ENCODE data around the gene CROCC2.

The CROCC2 gene

GRCh38 chr2:241029599-241030332, 123.6 kb downstream of the CROCC2 start:
- no peak for DNase-seq

- DNase-seq: no peak
Observed at GRCh38 chr2:241030333-241030680, 124.2 kb downstream of the CROCC2 start.

DNA sequence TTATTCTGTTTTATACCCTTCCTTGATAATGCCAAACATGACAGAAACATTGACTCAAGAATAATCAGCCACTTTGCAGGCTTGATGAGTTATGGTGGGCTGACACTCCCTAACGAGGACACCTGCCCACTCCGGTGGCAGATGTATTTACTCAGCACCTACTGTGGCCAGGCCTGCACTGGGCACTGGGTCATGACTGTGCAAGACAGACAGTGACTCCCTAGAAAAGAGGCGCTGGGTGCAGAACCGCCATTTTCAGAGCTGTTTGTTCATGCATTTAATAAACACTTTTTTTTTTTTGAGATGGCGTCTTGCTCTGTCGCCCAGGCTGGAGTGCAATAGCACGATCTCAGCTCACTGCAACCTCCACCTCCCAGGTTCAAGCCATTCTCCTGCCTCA, 124.7 kb downstream of the CROCC2 start:
- DNase-seq: no peak

GRCh38 chr2:241031436-241032165, 125.5 kb downstream of the CROCC2 start:
- no peak for DNase-seq

DNA sequence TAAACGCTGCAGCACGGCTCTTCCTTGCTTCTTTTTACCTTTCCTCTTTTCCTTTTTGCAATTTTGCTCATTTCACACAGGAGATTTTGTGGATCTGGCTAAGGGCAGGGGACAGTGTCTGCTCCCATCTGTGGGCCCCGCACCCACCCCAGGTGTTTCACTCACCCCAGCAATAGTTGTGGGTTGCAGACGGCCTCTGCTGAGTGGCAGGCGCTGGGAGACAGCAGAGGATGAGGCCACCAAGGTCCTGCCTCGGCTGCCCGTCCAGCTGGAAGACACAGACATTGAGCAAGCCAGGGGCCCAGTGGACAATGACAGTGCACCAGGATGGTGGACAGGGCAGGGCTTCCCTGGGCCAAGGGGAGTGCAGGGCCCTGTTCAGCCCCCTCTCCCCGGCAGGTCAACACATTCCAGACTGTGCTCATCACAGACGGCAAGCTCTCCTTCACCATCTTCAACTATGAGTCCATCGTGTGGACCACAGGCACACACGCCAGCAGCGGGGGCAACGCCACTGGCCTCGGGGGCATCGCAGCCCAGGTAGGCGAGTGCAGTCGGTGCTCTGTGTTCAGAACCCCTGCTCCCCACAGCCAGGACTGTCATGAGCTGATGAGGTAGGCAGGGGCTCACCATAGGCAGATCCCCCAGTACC, 127.3 kb downstream of the CROCC2 start:
- no peak for DNase-seq

DNA sequence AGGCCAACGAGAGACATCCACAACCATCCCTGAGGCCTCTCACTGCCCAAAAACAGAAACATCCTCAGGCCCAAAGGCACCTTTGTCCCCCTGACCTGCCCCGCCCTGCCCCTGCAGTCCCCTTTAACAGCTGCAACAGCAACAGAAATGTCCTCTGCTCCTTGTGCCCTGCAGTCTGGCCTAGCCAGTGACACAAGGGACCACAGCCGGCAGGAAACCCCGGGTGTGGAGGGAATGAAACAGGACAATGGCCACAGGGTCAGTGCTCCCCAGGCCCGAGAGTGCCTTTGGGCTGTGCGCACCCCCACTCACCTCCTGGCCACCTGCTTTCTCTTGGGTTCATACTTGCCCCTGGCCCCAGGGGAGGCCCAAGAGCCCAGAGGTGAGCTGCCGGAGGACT, 127.9 kb downstream of the CROCC2 start:
- DNase-seq: no peak

DNA sequence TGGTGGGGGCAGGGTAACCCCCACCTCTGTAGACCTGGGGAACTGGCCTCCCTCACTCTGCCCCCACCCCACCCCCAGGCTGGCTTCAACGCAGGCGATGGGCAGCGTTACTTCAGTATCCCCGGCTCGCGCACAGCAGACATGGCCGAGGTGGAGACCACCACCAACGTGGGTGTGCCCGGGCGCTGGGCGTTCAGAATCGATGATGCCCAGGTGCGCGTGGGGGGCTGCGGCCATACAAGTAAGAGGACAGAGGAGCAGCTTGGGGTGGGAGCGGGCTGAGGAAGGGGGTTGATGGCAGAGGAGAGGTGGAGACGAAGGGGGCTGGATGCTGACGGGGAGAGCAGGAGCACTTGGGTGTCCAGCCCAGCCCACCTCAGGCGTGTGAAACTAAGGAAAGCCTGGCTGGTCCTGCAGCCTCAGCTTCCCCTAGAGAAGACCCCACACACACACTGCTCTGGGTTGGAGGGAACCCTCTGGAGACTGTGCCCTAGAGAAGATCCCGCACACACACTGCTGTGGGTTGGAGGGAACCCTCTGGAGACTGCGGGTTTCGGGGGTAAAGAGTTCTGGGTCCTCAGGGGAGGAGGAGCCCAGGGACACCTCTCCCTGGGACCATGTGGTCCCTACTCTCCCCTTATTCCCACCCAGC, 128.5 kb downstream of the CROCC2 start:
- no peak for DNase-seq

- DNase-seq: no peak
Observed at GRCh38 chr2:241035142-241035817, 129.1 kb downstream of the CROCC2 start.

DNA sequence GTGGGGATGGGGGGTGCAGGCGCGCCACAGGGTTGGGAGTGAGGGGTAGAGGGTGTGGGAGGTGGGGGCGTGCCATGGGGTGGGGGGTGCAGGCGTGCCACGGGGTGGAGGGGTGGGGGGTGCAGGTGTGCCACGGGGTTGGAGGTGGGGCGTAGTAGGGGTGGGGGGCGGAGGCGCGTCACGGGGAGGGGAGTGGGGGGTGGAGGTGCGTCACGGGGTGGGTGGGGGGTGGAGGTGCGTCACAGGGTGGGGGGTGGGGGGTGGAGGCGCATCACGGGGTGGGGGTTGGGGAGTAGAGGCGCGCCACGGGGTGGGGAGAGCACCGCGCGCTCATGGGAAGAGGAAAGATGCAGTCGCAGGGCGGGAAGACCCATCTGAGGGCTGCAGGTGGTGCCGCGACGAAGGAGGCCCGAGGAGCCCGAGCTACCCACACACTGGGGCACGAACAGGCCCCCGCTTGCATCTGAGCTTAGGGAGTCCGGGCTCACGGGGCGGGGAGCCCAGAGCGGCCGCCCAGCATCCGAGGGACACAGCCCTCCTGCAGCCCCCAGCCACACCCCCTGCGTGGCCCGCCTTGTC, 129.8 kb downstream of the CROCC2 start:
- no peak for DNase-seq

- DNase-seq: no peak
Observed at GRCh38 chr2:241036397-241036963, 130.3 kb downstream of the CROCC2 start.

GRCh38 chr2:241036964-241037421, 130.9 kb downstream of the CROCC2 start:
- no peak for DNase-seq

GRCh38 chr2:241037498-241037897, 131.4 kb downstream of the CROCC2 start:
- DNase-seq: no peak

DNA sequence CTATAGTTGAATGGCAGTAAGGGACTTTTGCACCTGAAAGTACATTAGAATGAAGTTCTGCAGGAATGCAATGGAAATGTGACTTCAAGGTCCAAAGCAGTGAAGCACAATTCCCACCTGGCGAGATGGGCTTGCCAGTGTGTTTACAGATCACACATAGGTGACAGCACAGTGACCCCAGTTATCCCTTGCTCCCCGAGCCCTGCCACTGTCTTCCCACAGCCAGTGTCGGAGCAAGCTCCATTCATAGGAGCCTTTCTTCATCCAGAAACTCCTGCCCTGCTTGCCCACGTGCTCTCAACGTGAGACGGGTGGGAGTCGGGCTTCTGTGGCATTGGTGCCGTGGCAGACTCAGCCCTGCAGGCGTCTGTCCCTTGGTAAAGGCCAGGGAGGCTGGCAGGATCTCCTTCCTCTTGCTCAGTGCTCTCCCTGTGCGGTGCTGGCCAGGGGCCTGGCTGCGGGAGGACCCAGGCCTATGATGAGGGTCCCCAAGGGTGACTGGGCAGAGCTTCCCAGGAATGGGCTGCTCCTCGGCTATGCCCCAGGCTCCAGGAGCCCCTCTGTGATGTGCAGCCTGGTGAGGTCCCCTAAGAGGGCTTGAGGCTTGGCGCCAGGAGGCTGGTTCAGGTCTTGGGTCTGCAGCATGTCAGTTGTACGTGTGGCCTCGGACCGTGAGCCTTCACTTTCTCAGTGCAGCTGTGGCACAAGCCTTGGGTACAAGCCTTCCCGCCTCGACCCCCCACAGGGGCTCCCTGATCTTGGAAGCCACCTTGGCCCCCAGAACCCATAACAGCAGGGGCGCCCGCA, 132.4 kb downstream of the CROCC2 start:
- no peak for DNase-seq

DNA sequence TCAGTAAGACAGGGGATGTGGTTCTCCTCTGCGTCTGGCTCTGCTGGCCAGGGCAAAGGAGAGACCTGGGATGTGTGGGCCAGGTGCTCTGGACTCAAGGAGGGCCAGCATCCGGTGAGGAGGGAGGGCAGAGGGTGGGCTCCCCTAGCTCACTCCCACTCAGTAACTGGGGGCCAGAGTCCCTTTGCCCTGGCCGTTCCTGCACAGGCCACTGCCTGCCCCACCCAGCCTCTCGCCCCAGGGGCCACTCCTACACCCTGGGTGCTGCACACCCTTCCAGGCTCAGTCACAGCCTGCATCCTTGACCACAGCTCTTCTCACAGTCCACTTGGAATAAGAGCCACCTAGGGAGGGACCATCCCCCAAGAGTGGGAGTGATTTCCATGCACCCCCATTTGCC, 133.3 kb downstream of the CROCC2 start:
- no peak for DNase-seq

DNA sequence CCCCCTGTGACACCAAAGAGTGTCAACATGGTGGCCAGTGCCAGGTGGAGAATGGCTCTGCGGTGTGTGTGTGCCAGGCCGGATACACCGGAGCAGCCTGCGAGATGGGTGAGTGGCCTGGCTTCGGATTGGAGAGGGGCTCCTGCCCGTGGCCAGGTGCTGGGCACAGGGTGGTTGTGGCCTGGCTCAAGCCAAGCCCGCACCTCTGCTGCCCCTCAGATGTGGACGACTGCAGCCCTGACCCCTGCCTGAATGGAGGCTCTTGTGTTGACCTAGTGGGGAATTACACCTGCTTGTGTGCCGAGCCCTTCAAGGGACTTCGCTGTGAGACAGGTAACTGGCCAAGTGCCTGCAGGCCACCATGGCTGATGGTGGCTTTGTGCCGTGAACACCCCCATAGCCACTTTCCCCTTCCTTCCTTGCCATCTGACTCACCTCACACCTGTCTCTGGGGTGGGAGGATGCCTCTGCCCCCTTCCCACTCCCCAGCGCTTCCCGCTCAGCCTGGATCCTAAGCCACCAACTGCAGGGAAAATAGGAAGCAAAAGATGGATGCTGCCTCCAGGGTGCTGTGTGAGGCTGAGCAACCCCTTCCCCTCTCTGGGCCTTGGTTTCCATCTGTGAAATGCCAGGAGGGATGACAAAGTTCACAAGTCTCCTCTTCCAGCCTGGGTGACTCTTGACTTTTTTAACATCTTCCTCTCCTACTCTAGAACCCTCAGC, 134.1 kb downstream of the CROCC2 start:
- no peak for DNase-seq

DNA sequence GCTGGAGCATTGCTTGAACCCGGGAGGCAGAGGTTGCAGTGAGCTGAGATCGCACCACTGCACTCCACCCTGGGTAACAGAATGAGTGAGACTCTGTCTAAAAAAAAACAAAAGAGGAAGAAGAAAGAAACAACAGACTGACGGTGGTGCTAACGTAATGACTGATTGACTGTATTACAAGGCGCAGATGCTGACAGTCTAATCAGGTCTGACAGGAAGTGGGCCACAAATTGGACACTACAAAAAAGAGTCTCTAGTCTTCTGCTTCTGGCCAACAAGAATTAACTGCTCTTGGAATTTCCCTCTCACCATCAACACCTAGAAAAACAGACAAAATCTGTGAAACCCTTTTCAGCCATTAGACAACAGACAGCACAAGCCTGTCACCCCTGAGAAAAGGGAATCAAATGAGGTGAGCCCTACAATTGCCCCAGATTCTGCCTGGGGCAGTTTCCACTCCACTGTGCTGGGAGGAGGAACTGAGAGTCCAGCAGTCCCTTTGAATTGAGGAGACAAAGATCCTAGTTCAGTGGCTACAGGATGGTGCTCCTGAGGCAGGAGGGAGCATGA, 135.5 kb downstream of the CROCC2 start:
- DNase-seq: peak; percentile 16
